ENCODE data around the gene MAU2. TPM values are rescaled to one million over a fixed set of nuclear protein-coding genes. Genes with fewer than 3 reads are reported as not detected.

Gene MAU2
- total RNA-seq, 1 donor from 2014 or later: 55.3 TPM

DNA sequence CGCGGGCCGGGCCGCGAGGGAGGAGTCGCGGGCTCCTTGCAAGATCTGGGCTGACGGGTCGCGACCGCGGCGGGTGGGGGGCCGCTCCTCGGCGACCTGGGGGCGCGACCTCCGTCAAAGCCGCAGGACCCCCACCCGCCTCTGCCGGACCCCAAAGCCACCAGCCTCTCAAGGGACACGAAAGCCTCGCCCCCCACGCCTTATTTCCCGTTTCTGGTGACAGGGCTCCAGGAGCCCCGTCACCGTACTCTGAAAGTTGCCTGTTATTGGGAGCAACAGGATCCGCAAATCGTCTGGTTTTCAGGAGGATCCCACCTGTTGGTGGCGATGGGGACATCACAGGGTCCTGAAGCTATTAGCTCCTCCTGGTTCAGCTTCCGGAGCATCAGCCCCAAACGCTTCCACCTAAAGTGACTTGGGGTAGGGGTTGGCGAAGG lies 530 bp downstream of the MAU2 start:
- Mint-ChIP-seq H3K36me3 (ENCODE audit: low read depth) (peaks cover 36% of the 10 kb centered on the region), H3K27ac (peak overlapping the region; percentile 78), H3K27me3 (ENCODE audit: low read depth) (no peaks in the 10 kb centered on the region), H3K4me1 (ENCODE audit: low read depth) (peaks cover 32% of the 10 kb centered on the region), H3K4me3 (ENCODE audit: low read depth) (peak overlapping the region; percentile 95), H3K9me3 (no peaks in the 10 kb centered on the region)
- DNase-seq (ENCODE audit: low spot score): no peak
- intact Hi-C loops (cut with micrococcal nuclease): loop anchor here (2.0 kb wide), 1 partner anchor 40 kb away; no protein-coding TSS in a partner anchor

GRCh38 chr19:19324059-19324770 lies 3.6 kb downstream of the MAU2 start:
- intact Hi-C loops (cut with micrococcal nuclease): no loop called here
- no peaks in the 10 kb centered on the region for H3K9me3 Mint-ChIP-seq
- no peak for DNase-seq (ENCODE audit: low spot score)
- H3K36me3 Mint-ChIP-seq (ENCODE audit: low read depth): peaks cover 43% of the 10 kb centered on the region
- H3K4me3 Mint-ChIP-seq (ENCODE audit: low read depth): no peak overlapping the region
- H3K27me3 Mint-ChIP-seq (ENCODE audit: low read depth): no peaks in the 10 kb centered on the region
- peaks cover 34% of the 10 kb centered on the region for H3K4me1 Mint-ChIP-seq (ENCODE audit: low read depth)
- H3K27ac Mint-ChIP-seq: no peak overlapping the region

DNA sequence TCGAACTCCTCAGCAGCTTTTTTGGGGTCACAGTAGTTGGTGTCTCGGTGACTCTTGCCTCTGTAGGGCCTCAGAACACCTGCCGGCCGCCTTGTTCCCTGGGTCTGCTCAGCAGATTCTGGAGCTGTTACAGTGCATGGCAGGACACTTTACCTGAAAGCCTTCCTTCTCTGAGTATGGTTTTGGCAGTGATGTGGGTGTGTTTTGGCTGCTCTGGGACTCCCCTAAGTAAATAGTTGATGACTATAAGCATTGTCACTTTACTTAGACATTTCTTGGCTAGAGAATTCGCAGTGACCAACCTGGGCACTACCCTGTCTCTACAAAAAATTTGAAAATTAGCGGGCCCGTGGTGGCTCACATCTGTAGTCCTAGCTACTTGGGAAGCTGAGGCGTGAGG lies 7.0 kb downstream of the MAU2 start:
- no peak overlapping the region for H3K4me3 Mint-ChIP-seq (ENCODE audit: low read depth)
- H3K27ac Mint-ChIP-seq: no peak overlapping the region
- no peaks in the 10 kb centered on the region for H3K27me3 Mint-ChIP-seq (ENCODE audit: low read depth)
- peaks cover 27% of the 10 kb centered on the region for H3K4me1 Mint-ChIP-seq (ENCODE audit: low read depth)
- no peak for DNase-seq (ENCODE audit: low spot score)
- H3K9me3 Mint-ChIP-seq: no peaks in the 10 kb centered on the region
- intact Hi-C loops (cut with micrococcal nuclease): no loop called here
- peaks cover 53% of the 10 kb centered on the region for H3K36me3 Mint-ChIP-seq (ENCODE audit: low read depth)

- Mint-ChIP-seq H3K9me3 (no peaks in the 10 kb centered on the region), H3K27ac (peak overlapping the region; percentile 62), H3K4me3 (ENCODE audit: low read depth) (no peak overlapping the region), H3K27me3 (ENCODE audit: low read depth) (no peaks in the 10 kb centered on the region), H3K36me3 (ENCODE audit: low read depth) (peaks cover 45% of the 10 kb centered on the region), H3K4me1 (ENCODE audit: low read depth) (peaks cover 20% of the 10 kb centered on the region)
- DNase-seq (ENCODE audit: low spot score): no peak
- intact Hi-C loops (cut with micrococcal nuclease): no loop called here
Measured at GRCh38 chr19:19329126-19329525, 8.5 kb downstream of the MAU2 start.

- Mint-ChIP-seq H3K27me3 (ENCODE audit: low read depth) (no peaks in the 10 kb centered on the region), H3K4me3 (ENCODE audit: low read depth) (no peak overlapping the region), H3K4me1 (ENCODE audit: low read depth) (peaks cover under 1% of the 10 kb centered on the region), H3K27ac (no peak overlapping the region), H3K36me3 (ENCODE audit: low read depth) (peaks cover 41% of the 10 kb centered on the region), H3K9me3 (no peaks in the 10 kb centered on the region)
- no peak for DNase-seq (ENCODE audit: low spot score)
- intact Hi-C loops (cut with micrococcal nuclease): no loop called here
Measured at GRCh38 chr19:19334063-19334988, 13.7 kb downstream of the MAU2 start.

GRCh38 chr19:19334989-19335344 lies 14.3 kb downstream of the MAU2 start:
- no peak for DNase-seq (ENCODE audit: low spot score)
- H3K4me3 Mint-ChIP-seq (ENCODE audit: low read depth): no peak overlapping the region
- H3K36me3 Mint-ChIP-seq (ENCODE audit: low read depth): peaks cover 39% of the 10 kb centered on the region
- intact Hi-C loops (cut with micrococcal nuclease): no loop called here
- H3K27ac Mint-ChIP-seq: no peak overlapping the region
- H3K4me1 Mint-ChIP-seq (ENCODE audit: low read depth): no peaks in the 10 kb centered on the region
- no peaks in the 10 kb centered on the region for H3K9me3 Mint-ChIP-seq
- H3K27me3 Mint-ChIP-seq (ENCODE audit: low read depth): no peaks in the 10 kb centered on the region

DNA sequence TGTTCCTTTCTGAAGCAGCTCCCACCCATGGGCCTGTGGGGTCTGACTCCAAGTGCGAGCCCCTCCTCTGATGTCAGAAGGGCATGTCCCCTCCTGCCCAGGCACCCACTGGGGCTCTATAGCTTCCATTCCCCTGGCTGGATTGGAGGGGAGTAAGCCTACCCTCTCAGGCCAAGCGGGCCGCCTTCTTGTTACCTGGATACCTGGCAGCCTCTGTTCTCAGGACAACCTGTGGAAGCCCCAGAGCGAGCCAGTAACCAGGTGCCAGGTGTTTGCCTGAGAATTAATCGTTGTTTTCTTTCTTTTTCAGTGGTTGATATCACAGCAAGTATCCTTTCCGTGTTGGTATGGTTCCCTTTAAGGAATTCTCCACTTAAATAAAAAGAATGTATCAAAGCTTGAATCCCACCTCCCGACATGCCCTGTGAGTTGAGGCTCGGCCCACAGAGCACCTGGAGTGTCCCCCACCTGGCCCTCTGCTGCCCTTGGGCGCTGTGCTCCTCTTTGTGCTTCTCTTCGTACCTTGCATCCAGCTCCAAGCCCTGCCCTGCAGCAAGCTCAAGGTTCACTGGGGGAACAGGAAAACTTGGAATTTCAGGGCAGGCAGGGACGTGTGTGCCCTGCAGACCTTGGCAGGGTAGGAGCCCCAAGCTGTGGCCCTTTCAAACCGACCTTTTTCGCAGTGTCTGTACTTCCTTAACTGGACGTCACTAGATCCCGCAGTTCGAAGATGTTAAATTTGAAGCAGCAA lies 15.0 kb downstream of the MAU2 start:
- intact Hi-C loops (cut with micrococcal nuclease): no loop called here
- no peak for DNase-seq (ENCODE audit: low spot score)
- Mint-ChIP-seq H3K36me3 (ENCODE audit: low read depth) (peaks cover 36% of the 10 kb centered on the region), H3K27me3 (ENCODE audit: low read depth) (no peaks in the 10 kb centered on the region), H3K4me1 (ENCODE audit: low read depth) (no peaks in the 10 kb centered on the region), H3K4me3 (ENCODE audit: low read depth) (no peak overlapping the region), H3K9me3 (no peaks in the 10 kb centered on the region), H3K27ac (no peak overlapping the region)

DNA sequence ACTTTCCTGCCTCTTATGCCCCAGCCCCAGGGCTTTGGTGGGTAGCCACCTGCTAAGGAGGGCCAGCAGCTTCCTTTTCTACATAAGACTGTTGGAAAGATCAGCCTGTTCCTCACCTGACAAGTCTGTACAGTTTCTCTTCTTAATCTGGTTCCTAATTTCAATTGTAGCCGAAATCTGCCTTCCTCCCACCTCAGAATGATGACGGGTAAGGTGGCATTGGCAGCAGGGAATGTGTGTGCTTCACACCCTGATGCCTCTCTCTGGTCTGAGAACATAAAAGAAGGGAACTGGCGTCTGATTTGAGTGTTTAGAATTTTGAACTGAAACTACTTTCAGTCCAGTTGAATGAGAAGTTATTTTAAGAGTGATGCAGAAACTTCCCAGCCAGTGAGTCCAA lies 16.0 kb downstream of the MAU2 start:
- peaks cover 40% of the 10 kb centered on the region for H3K36me3 Mint-ChIP-seq (ENCODE audit: low read depth)
- H3K4me3 Mint-ChIP-seq (ENCODE audit: low read depth): no peak overlapping the region
- no peak overlapping the region for H3K27ac Mint-ChIP-seq
- no peaks in the 10 kb centered on the region for H3K9me3 Mint-ChIP-seq
- no peak for DNase-seq (ENCODE audit: low spot score)
- intact Hi-C loops (cut with micrococcal nuclease): no loop called here
- H3K27me3 Mint-ChIP-seq (ENCODE audit: low read depth): no peaks in the 10 kb centered on the region
- H3K4me1 Mint-ChIP-seq (ENCODE audit: low read depth): no peaks in the 10 kb centered on the region

- Mint-ChIP-seq H3K9me3 (no peaks in the 10 kb centered on the region), H3K36me3 (ENCODE audit: low read depth) (peaks cover 35% of the 10 kb centered on the region)
- DNase-seq (ENCODE audit: low spot score): no peak
Measured at GRCh38 chr19:19337120-19337519, 16.5 kb downstream of the MAU2 start.

GRCh38 chr19:19338082-19338481 lies 17.5 kb downstream of the MAU2 start:
- no peak overlapping the region for H3K27ac Mint-ChIP-seq
- no peak overlapping the region for H3K4me3 Mint-ChIP-seq (ENCODE audit: low read depth)
- no peak for DNase-seq (ENCODE audit: low spot score)
- no peaks in the 10 kb centered on the region for H3K9me3 Mint-ChIP-seq
- no peaks in the 10 kb centered on the region for H3K4me1 Mint-ChIP-seq (ENCODE audit: low read depth)
- intact Hi-C loops (cut with micrococcal nuclease): no loop called here
- H3K27me3 Mint-ChIP-seq (ENCODE audit: low read depth): no peaks in the 10 kb centered on the region
- peaks cover 40% of the 10 kb centered on the region for H3K36me3 Mint-ChIP-seq (ENCODE audit: low read depth)

More at GRCh38 chr19:19337120-19337519, 16.5 kb downstream of the MAU2 start:
- intact Hi-C loops (cut with micrococcal nuclease): no loop called here
- H3K4me3 Mint-ChIP-seq (ENCODE audit: low read depth): no peak overlapping the region
- no peaks in the 10 kb centered on the region for H3K4me1 Mint-ChIP-seq (ENCODE audit: low read depth)
- no peaks in the 10 kb centered on the region for H3K27me3 Mint-ChIP-seq (ENCODE audit: low read depth)
- no peak overlapping the region for H3K27ac Mint-ChIP-seq

DNA sequence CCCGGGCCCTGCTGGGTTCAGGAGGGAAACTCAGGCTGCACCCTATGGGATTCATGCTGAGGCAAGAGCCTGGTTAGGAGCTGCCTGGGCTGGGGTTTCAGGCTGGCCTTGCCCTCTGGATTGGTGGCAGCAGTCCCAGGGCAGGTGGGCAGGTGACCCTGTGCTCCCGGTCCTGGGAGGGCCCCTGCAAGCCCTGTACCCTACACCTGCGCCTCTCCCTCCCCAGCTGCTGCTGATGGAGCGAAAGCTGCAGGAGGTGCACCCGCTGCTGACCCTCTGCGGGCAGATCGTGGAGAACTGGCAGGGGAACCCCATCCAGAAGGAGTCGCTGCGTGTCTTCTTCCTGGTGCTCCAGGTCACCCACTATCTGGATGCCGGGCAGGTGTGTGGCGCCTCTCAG lies 20.4 kb downstream of the MAU2 start:
- Mint-ChIP-seq H3K4me3 (ENCODE audit: low read depth) (no peak overlapping the region), H3K27me3 (ENCODE audit: low read depth) (no peaks in the 10 kb centered on the region), H3K4me1 (ENCODE audit: low read depth) (no peaks in the 10 kb centered on the region), H3K36me3 (ENCODE audit: low read depth) (peaks cover 57% of the 10 kb centered on the region), H3K27ac (no peak overlapping the region), H3K9me3 (no peaks in the 10 kb centered on the region)
- DNase-seq (ENCODE audit: low spot score): no peak
- intact Hi-C loops (cut with micrococcal nuclease): no loop called here

- Mint-ChIP-seq H3K27me3 (ENCODE audit: low read depth) (no peaks in the 10 kb centered on the region), H3K27ac (no peak overlapping the region), H3K9me3 (no peaks in the 10 kb centered on the region), H3K4me1 (ENCODE audit: low read depth) (no peaks in the 10 kb centered on the region), H3K36me3 (ENCODE audit: low read depth) (peaks cover 58% of the 10 kb centered on the region), H3K4me3 (ENCODE audit: low read depth) (no peak overlapping the region)
- DNase-seq (ENCODE audit: low spot score): no peak
- intact Hi-C loops (cut with micrococcal nuclease): no loop called here
Measured at GRCh38 chr19:19342086-19343015, 21.7 kb downstream of the MAU2 start.
